HL-60 (cell line): Measurements from ENCODE around the gene EXOC2.

Experiments
- CTCF ChIP-seq: IDR thresholded peaks from one replicate; pipeline ENCODE4 v1.5.1; 2011; ENCODE audit warnings: low read length, control low read depth, inconsistent platforms; ENCODE audit not compliant: insufficient read depth
- GABPA ChIP-seq: IDR thresholded peaks from 2 replicates; pipeline ENCODE4 v1.6.1; 2012; ENCODE audit warnings: low read depth
- POLR2AphosphoS5 ChIP-seq: IDR thresholded peaks from 2 replicates; pipeline ENCODE4 v1.6.1; 2012; ENCODE audit warnings: low read depth
- REST ChIP-seq: IDR thresholded peaks from 2 replicates; pipeline ENCODE4 v1.6.1; 2012; ENCODE audit warnings: low read depth; ENCODE audit not compliant: insufficient replicate concordance

- TF ChIP-seq CTCF (no peak), GABPA (no peak), POLR2AphosphoS5 (no peak), REST (no peak)
Measured at GRCh38 chr6:470901-471448, 222.0 kb downstream of the EXOC2 start.
